ENCODE results near the gene NSG1.

DNA sequence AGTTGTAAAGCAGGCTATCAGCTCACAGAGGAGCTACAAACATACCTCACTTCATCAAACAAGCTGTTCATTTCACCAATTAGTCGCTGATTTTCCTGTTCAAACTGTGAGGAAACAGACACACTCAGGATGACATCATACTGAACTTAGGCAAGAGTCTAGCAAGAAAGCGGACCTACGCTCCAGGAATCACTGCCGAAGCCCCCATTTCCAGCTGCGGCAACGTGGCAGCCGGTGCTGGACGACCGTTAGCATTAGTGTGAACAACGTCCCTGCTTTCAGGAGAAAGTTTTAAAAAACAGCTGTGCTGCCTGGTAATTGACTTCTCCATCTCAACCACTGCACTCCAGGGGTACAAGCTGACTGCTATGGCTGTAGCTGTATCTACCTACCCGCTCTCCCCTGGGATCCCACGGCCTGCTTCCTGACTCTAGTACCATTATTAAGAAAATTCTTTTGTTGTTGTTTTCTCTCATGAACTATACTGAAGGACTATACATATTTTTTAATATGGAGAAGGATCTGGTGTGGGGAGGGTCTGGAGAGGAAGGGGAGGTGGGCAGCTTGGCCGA lies 38.3 kb downstream of the NSG1 start:
- no peak for TF ChIP-seq TCF7L2 (IDR thresholded peaks at IDR 0.05; ENCODE audit: low read depth, low read length)
- TF ChIP-seq, protein P1, sequence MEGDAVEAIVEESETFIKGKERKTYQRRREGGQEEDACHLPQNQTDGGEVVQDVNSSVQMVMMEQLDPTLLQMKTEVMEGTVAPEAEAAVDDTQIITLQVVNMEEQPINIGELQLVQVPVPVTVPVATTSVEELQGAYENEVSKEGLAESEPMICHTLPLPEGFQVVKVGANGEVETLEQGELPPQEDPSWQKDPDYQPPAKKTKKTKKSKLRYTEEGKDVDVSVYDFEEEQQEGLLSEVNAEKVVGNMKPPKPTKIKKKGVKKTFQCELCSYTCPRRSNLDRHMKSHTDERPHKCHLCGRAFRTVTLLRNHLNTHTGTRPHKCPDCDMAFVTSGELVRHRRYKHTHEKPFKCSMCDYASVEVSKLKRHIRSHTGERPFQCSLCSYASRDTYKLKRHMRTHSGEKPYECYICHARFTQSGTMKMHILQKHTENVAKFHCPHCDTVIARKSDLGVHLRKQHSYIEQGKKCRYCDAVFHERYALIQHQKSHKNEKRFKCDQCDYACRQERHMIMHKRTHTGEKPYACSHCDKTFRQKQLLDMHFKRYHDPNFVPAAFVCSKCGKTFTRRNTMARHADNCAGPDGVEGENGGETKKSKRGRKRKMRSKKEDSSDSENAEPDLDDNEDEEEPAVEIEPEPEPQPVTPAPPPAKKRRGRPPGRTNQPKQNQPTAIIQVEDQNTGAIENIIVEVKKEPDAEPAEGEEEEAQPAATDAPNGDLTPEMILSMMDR (IDR thresholded peaks at IDR 0.05): no peak
